Loucy (cell line): ENCODE results near the gene ZNF429.
"Not testable (repeated sequence)": the region's sequence is repeated elsewhere in the genome, so short reads cannot be mapped to it uniquely, and the experiment has no call there.

Source experiments
- EZH2phosphoT487 ChIP-seq: fragments of 200-600 bp; IDR thresholded peaks from 2 replicates; pipeline ENCODE4 v1.6.1; 2018; ENCODE audit warnings: antibody characterized with exemption, mild to moderate bottlenecking, moderate library complexity, borderline replicate concordance
- TF ChIP-seq, protein P1 (sequence below): fragments of 200-600 bp; sonication (generic); conservative IDR thresholded peaks from 2 replicates; pipeline ENCODE4 v1.5.1; 2014; ENCODE audit warnings: mild to moderate bottlenecking, antibody characterized with exemption, low read length

DNA sequence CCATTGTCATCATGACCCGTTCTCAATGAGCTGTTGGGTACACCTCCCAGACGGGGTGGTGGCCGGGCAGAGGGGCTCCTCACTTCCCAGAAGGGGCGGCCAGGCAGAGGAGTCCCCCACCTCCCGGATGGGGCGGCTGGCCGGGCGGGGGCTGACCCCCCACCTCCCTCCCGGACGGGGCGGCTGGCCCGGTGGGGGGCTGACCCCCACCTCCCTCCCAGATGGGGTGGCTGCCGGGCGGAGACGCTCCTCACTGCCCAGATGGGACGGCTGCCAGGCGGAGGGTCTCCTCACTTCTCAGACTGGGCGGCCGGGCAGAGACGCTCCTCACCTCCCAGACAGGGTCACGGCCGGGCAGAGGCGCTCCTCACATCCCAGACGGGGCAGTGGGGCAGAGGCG is 5.7 kb downstream of the ZNF429 start:
- not testable (repeated sequence) for TF ChIP-seq EZH2phosphoT487
- TF ChIP-seq, protein P1, sequence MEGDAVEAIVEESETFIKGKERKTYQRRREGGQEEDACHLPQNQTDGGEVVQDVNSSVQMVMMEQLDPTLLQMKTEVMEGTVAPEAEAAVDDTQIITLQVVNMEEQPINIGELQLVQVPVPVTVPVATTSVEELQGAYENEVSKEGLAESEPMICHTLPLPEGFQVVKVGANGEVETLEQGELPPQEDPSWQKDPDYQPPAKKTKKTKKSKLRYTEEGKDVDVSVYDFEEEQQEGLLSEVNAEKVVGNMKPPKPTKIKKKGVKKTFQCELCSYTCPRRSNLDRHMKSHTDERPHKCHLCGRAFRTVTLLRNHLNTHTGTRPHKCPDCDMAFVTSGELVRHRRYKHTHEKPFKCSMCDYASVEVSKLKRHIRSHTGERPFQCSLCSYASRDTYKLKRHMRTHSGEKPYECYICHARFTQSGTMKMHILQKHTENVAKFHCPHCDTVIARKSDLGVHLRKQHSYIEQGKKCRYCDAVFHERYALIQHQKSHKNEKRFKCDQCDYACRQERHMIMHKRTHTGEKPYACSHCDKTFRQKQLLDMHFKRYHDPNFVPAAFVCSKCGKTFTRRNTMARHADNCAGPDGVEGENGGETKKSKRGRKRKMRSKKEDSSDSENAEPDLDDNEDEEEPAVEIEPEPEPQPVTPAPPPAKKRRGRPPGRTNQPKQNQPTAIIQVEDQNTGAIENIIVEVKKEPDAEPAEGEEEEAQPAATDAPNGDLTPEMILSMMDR, result not testable (repeated sequence)
